GM21367 (cell line): ENCODE measurements around the gene CA12.
"Not testable (repeated sequence)": the region's sequence is repeated elsewhere in the genome, so short reads cannot be mapped to it uniquely, and the experiment has no call there.

ENCODE experiments used
- ATAC-seq: cut with Tn5 transposase; IDR thresholded peaks from one replicate; pipeline ENCODE4 v1.9.1; 2021; ENCODE audit not compliant: unreplicated experiment

Gene CA12

GRCh38 chr15:63360170-63360569 is 21.5 kb downstream of the CA12 start:
- ATAC-seq: no peak

GRCh38 chr15:63358241-63359029 is 23.2 kb downstream of the CA12 start:
- ATAC-seq: no peak

GRCh38 chr15:63357731-63358130 is 23.9 kb downstream of the CA12 start:
- ATAC-seq: no peak

- ATAC-seq: no peak
Observed at GRCh38 chr15:63357061-63357460, 24.6 kb downstream of the CA12 start.

GRCh38 chr15:63354821-63355650 is 26.6 kb downstream of the CA12 start:
- no peak for ATAC-seq

- no peak for ATAC-seq
Observed at GRCh38 chr15:63353887-63354286, 27.8 kb downstream of the CA12 start.

- ATAC-seq: no peak
Observed at GRCh38 chr15:63353261-63353660, 28.4 kb downstream of the CA12 start.

- no peak for ATAC-seq
Observed at GRCh38 chr15:63352808-63353207, 28.8 kb downstream of the CA12 start.

- no peak for ATAC-seq
Observed at GRCh38 chr15:63351170-63351569, 30.5 kb downstream of the CA12 start.

GRCh38 chr15:63350178-63350621 is 31.4 kb downstream of the CA12 start:
- ATAC-seq: no peak

GRCh38 chr15:63349621-63350020 is 32.0 kb downstream of the CA12 start:
- ATAC-seq: no peak

GRCh38 chr15:63349156-63349555 is 32.5 kb downstream of the CA12 start:
- ATAC-seq: no peak

- ATAC-seq: no peak
Observed at GRCh38 chr15:63348392-63348791, 33.3 kb downstream of the CA12 start.

GRCh38 chr15:63347074-63347857 is 34.4 kb downstream of the CA12 start:
- ATAC-seq: no peak

GRCh38 chr15:63345391-63345752 is 36.3 kb downstream of the CA12 start:
- no peak for ATAC-seq

- ATAC-seq: no peak
Observed at GRCh38 chr15:63344731-63345390, 36.8 kb downstream of the CA12 start.

- not testable (repeated sequence) for ATAC-seq
Observed at GRCh38 chr15:63342996-63343562, 38.6 kb downstream of the CA12 start.

- ATAC-seq: no peak
Observed at GRCh38 chr15:63341898-63342297, 39.7 kb downstream of the CA12 start.

GRCh38 chr15:63340878-63341277 is 40.8 kb downstream of the CA12 start:
- no peak for ATAC-seq

GRCh38 chr15:63340353-63340752 is 41.3 kb downstream of the CA12 start:
- no peak for ATAC-seq

GRCh38 chr15:63339836-63340235 is 41.8 kb downstream of the CA12 start:
- no peak for ATAC-seq
